B cell (primary cell): Measurements from ENCODE around the gene GMIP. TPM values are rescaled to one million over a fixed set of nuclear protein-coding genes. Genes with fewer than 3 reads are reported as not detected.

ENCODE experiments used
- ATAC-seq: fragments of 200-7000 bp; cut with Tn5 transposase; one replicate; pipeline ENCODE4 v1.10.0; 2021; ENCODE audit warnings: low read depth, mild to moderate bottlenecking, moderate number of reproducible peaks, moderate library complexity
- CTCF ChIA-PET: fragments of 350-600 bp; sonication (Branson Sonifier 250); formaldehyde crosslinking; loops from one replicate; lab custom pipeline; 2021; ENCODE audit warnings: antibody characterized with exemption, inconsistent platforms; lab: Charles Lee
- POLR2A ChIA-PET: fragments of 350-600 bp; sonication (Branson Sonifier 250); formaldehyde crosslinking; loops from one replicate; lab custom pipeline; 2021; ENCODE audit warnings: antibody characterized with exemption; lab: Charles Lee
- DNase-seq: peaks from one replicate; pipeline ENCODE4 v3.0.0; 2013
- H2AFZ ChIP-seq: 2 replicates; pipeline ENCODE4 v1.6.1; 2012; ENCODE audit warnings: mild to moderate bottlenecking, low read depth, low read length; ENCODE audit not compliant: insufficient read depth, poor library complexity, severe bottlenecking
- H3K27ac ChIP-seq, 2 donors: 1 replicate in 1 of 2; 2 replicates in 1 of 2; pipeline ENCODE4 v1.5.1; 2012 to 2013; ENCODE audit warnings: low read length in 2 of 2, mild to moderate bottlenecking in 2 of 2, moderate library complexity in 1 of 2
- H3K27me3 ChIP-seq, 4 experiments: fragments of 200-600 bp in 1 of 4; sonication (generic) in 1 of 4; replicated peaks in 1 of 4; 1 replicate in 2 of 4; 2 replicates in 2 of 4; pipeline versions ENCODE4 v1.6.1 to v1.7.0; 2013 to 2016; ENCODE audit warnings: low read length in 3 of 4, mild to moderate bottlenecking in 2 of 4, mixed read lengths in 1 of 4, moderate library complexity in 1 of 4; ENCODE audit not compliant: insufficient read depth in 4 of 4, control insufficient read depth in 3 of 4; ENCODE audit errors: control extremely low read depth in 1 of 4
- H3K36me3 ChIP-seq, 2 experiments: replicated peaks in 1 of 2; 1 replicate in 1 of 2; 2 replicates in 1 of 2; pipeline versions ENCODE4 v1.6.1 to v1.7.1; 2013; ENCODE audit warnings: low read length in 1 of 2; ENCODE audit not compliant: insufficient read depth in 2 of 2, control insufficient read depth in 1 of 2; ENCODE audit errors: control extremely low read depth in 1 of 2, extremely low read depth in 1 of 2
- H3K4me1 ChIP-seq, 2 donors: fragments of 200-600 bp in 1 of 2; sonication (generic) in 1 of 2; 1 replicate in 1 of 2; 2 replicates in 1 of 2; pipeline versions ENCODE4 v1.5.1 to v1.6.1; 2013 to 2017; ENCODE audit warnings: low read length in 2 of 2; ENCODE audit not compliant: control insufficient read depth in 2 of 2, insufficient read depth in 2 of 2
- H3K4me2 ChIP-seq: replicated peaks from 2 replicates; pipeline ENCODE3; 2012; ENCODE audit warnings: mild to moderate bottlenecking, low read depth, low read length; ENCODE audit not compliant: poor library complexity, severe bottlenecking
- H3K4me3 ChIP-seq, 5 experiments: fragments of 200-600 bp in 1 of 5; sonication (generic) in 1 of 5; 1 replicate in 3 of 5; 2 replicates in 2 of 5; pipeline versions ENCODE4 v1.5.1 to v1.7.0; 2011 to 2016; ENCODE audit warnings: low read length in 4 of 5, mild to moderate bottlenecking in 4 of 5, low read depth in 2 of 5, control low read depth in 1 of 5, moderate library complexity in 1 of 5; ENCODE audit not compliant: insufficient read depth in 1 of 5; ENCODE audit errors: control extremely low read depth in 1 of 5, extremely low read depth in 1 of 5
- H3K79me2 ChIP-seq: fragments of 200-600 bp; sonication (generic); one replicate; pipeline ENCODE4 v1.6.0; 2016; ENCODE audit warnings: low read length; ENCODE audit not compliant: control insufficient read depth, insufficient read depth
- H3K9ac ChIP-seq: fragments of 200-600 bp; sonication (generic); 2 replicates; pipeline ENCODE4 v1.6.1; 2017; ENCODE audit warnings: mild to moderate bottlenecking, low read length, moderate library complexity
- H3K9me3 ChIP-seq, 3 donors: one replicate each; pipeline versions ENCODE4 v1.6.1 to v1.7.1; 2013; ENCODE audit warnings: low read length in 2 of 3; ENCODE audit not compliant: control insufficient read depth in 2 of 3, insufficient read depth in 1 of 3; ENCODE audit errors: control extremely low read depth in 1 of 3
- H4K20me1 ChIP-seq: 2 replicates; pipeline ENCODE4 v1.6.0; 2012; ENCODE audit warnings: mild to moderate bottlenecking, low read length; ENCODE audit not compliant: insufficient read depth, control insufficient read depth, poor library complexity, severe bottlenecking
- H3K27ac Mint-ChIP-seq: one replicate; pipeline ENCODE4 v1.8.0; 2021; ENCODE audit warnings: mixed read lengths
- H3K27me3 Mint-ChIP-seq: one replicate; pipeline ENCODE4 v1.8.0; 2021; ENCODE audit warnings: mixed read lengths
- H3K4me1 Mint-ChIP-seq: one replicate; pipeline ENCODE4 v1.8.0; 2021; ENCODE audit warnings: mixed read lengths
- H3K4me3 Mint-ChIP-seq: one replicate; pipeline ENCODE4 v1.8.0; 2021; ENCODE audit warnings: mixed read lengths
- H3K9me3 Mint-ChIP-seq: one replicate; pipeline ENCODE4 v1.8.0; 2022; ENCODE audit warnings: mixed read lengths; ENCODE audit not compliant: insufficient read depth
- CTCF ChIP-seq: fragments of 200-600 bp; IDR thresholded peaks from one replicate; pipeline ENCODE4 v1.8.0; 2022; ENCODE audit warnings: antibody characterized with exemption, mild to moderate bottlenecking
- EZH2 ChIP-seq: IDR thresholded peaks from 2 replicates; pipeline ENCODE4 v1.6.1; 2012; ENCODE audit warnings: borderline replicate concordance, low read depth, mild to moderate bottlenecking, moderate library complexity, low read length; ENCODE audit not compliant: insufficient read depth, poor library complexity, severe bottlenecking
- WGBS: methylation state at CpG from one replicate; pipeline ENCODE4 v1.1.5; 2013; ENCODE audit warnings: missing lambda C conversion rate; ENCODE audit not compliant: insufficient coverage; 5-methylcytosine and 5-hydroxymethylcytosine counted together
- intact Hi-C: fragments of 100-400 bp; cut with micrococcal nuclease; formaldehyde crosslinking; loops from one replicate; pipeline ENCODE4 v1.10.0; 2022
- polyA plus RNA-seq: library from polyadenylated mRNA; depleted of rRNA; stranded (reverse); fragments of >200 nt; gene quantifications from 2 replicates; pipeline ENCODE4 v1.2.3, GENCODE V29; 2012
- total RNA-seq, 2 donors: library from RNA; stranded (reverse); fragments of 120-200 nt in 1 of 2; gene quantifications; 1 replicate in 1 of 2; 2 replicates in 1 of 2; pipeline versions ENCODE4 v1.2.3 to v1.2.4, GENCODE V29; 2013 to 2022

The GMIP gene
- total and polyA plus RNA-seq, 2 donors (not counting 1 experiment from before 2014, with no cell fraction given) = 57.0 to 112 TPM

DNA sequence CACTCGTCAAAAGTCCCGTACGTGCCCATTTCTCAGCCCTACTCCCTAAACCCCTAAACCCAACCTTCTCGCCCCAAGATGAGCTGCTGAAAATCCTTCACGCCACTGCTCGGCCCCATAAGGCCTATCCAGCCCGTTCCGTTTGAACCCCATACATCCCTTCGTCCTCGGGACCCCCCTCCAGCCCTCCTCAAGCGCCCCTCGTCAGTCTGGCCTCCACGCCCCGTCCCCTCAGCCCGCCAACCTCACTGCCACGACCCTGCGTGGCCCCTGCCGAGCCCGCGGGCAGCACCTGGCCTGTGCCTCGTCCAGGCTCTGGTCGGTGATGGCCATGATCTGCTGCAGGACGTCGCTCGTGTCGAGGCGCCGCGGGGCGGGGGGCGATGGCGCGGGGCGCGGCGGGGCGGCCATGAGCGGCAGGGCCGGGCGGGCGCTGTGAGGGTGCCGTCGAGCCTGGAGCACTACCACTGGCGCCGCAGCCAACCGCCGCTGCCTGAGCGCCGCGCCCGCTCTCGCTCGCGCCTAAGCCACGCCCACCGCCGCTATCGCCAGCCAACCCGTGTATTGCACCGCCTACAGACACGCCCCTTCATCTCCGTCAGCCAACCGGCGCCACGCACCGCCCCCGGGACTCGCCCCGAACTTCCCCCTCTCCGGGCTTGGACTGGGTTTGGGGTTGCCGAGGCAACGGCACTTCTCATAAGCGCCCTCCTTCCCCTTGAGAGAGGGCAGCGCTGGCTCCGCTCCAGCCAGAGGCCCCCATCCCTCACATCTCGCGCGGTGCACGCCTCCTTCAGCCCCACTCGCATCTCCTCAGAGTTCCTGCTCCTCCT, 25.0 kb downstream of the GMIP start, which contains the start of gene PBX4:
PBX4 (minus strand) TSS at position 469 of the 833 bp plus-strand sequence; CDS start at position 411, 58 bp downstream.
- no peaks in the 10 kb centered on the region for H4K20me1 ChIP-seq
- peak within 1 kb of the TSS; percentile 51 to 70 for H3K27ac ChIP-seq
- H3K27me3 Mint-ChIP-seq = no peaks in the 10 kb centered on the region
- peaks cover 11 to 16% of the 10 kb centered on the region in 2 donors for H3K4me1 ChIP-seq
- ChIA-PET CTCF (interaction anchor here (0.7 kb wide), 1 partner anchor 66 kb away, joined by 3 read pairs; no protein-coding TSS in a partner anchor), POLR2A (interaction anchor here (1.1 to 2.0 kb wide), 2 partner anchors 10 to 18 kb away, joined by 6 to 8 read pairs; partner anchors contain the start of gene LPAR2)
- peak within 1 kb of the TSS in 4 of 5 experiments; percentile 48 to 64 (median 56) for H3K4me3 ChIP-seq
- H3K36me3 ChIP-seq = no peaks in the 10 kb centered on the region
- WGBS = 7% methylated on average over 80 of the region's 80 CpGs
- H3K4me2 ChIP-seq = peak within 1 kb of the TSS; percentile 96
- intact Hi-C loops = loop anchor here (1.0 to 5.0 kb wide), 5 partner anchors 10 to 204 kb away; partner anchors contain the start of genes GMIP, LPAR2, ZNF101 and ZNF506
- peak within 1 kb of the TSS; percentile 89 for H3K27ac Mint-ChIP-seq
- H3K27me3 ChIP-seq = no peaks in the 10 kb centered on the region
- H3K4me1 Mint-ChIP-seq = peaks cover 24% of the 10 kb centered on the region
- H3K9ac ChIP-seq = peak within 1 kb of the TSS; percentile 73
- peak; percentile 99 for ATAC-seq
- peak within 1 kb of the TSS; percentile 89 for H3K4me3 Mint-ChIP-seq
- peak within 1 kb of the TSS; percentile 89 for H2AFZ ChIP-seq
- H3K79me2 ChIP-seq = peaks cover 6% of the 10 kb centered on the region
- no peaks in the 10 kb centered on the region for H3K9me3 ChIP-seq
- no peak for TF ChIP-seq EZH2
- no peak for TF ChIP-seq CTCF
- no peaks in the 10 kb centered on the region for H3K9me3 Mint-ChIP-seq
- DNase-seq = peak; percentile 99
